Kidney (tissue), 14 donors: ENCODE measurements around the gene CD4. TPM values are rescaled to one million over a fixed set of nuclear protein-coding genes. Genes with fewer than 3 reads are reported as not detected.

ENCODE experiments used
- DNase-seq, 5 donors: peaks; one replicate each; pipeline ENCODE4 v3.0.0-alpha.2; 2013 to 2020
- FAIRE-seq: peaks from 2 replicates; lab custom pipeline; 2012; peaks lifted over from hg19 to GRCh38; lab: Jason Lieb, UNC
- H3K27ac ChIP-seq, 2 donors: one replicate each; pipeline ENCODE4 v1.7.0; 2013; ENCODE audit warnings: low read depth in 2 of 2, low read length in 2 of 2, inconsistent platforms in 1 of 2
- H3K27me3 ChIP-seq: one replicate; pipeline ENCODE4 v1.7.1; 2013; ENCODE audit warnings: low read length, inconsistent platforms; ENCODE audit not compliant: control insufficient read depth, insufficient read depth
- H3K36me3 ChIP-seq, 3 donors: one replicate each; pipeline versions ENCODE4 v1.7.0 to v1.7.1; 2013; ENCODE audit warnings: low read length in 3 of 3, control low read depth in 1 of 3, inconsistent platforms in 1 of 3; ENCODE audit not compliant: insufficient read depth in 3 of 3, control insufficient read depth in 2 of 3
- H3K4me1 ChIP-seq, 3 donors: one replicate each; pipeline versions ENCODE4 v1.7.0 to v1.7.1; 2013; ENCODE audit warnings: low read length in 3 of 3, inconsistent platforms in 1 of 3, low read depth in 1 of 3; ENCODE audit not compliant: control insufficient read depth in 2 of 3, insufficient read depth in 2 of 3
- H3K4me3 ChIP-seq, 3 donors: one replicate each; pipeline versions ENCODE4 v1.7.0 to v1.8.1; 2013; ENCODE audit warnings: low read length in 3 of 3, control low read depth in 1 of 3, inconsistent platforms in 1 of 3
- H3K9ac ChIP-seq, 3 donors: one replicate each; pipeline versions ENCODE4 v1.7.0 to v1.7.1; 2013; ENCODE audit warnings: low read length in 3 of 3, control low read depth in 1 of 3, inconsistent platforms in 1 of 3
- H3K9me3 ChIP-seq, 3 donors: one replicate each; pipeline versions ENCODE4 v1.7.0 to v1.7.1; 2013; ENCODE audit warnings: low read length in 3 of 3, control low read depth in 1 of 3, inconsistent platforms in 1 of 3; ENCODE audit not compliant: control insufficient read depth in 2 of 3, insufficient read depth in 1 of 3
- intact Hi-C: fragments of 100-400 bp; cut with DNase I; formaldehyde crosslinking; loops from one replicate; pipeline ENCODE4 v1.11.1; 2022
- polyA plus RNA-seq: library from polyadenylated mRNA; stranded (reverse); fragments of 350-450 nt; fragmentation: Illumina TruSeq; extraction: RNeasy Lipid Tissue Mini Kit (QIAGEN cat#74804); gene quantifications from one replicate; pipeline ENCODE4 v1.2.3, GENCODE V29; 2014; ENCODE audit warnings: low read depth, low replicate concordance; ENCODE audit not compliant: insufficient read depth
- total RNA-seq: library from RNA; stranded (reverse); fragmentation: NEBNext Ultra II Directional; extraction: Animal tissue kit (Norgen Biotek cat#: 25700); gene quantifications from one replicate; pipeline ENCODE4 v1.2.1, GENCODE V29; 2021
- TF ChIP-seq, protein P1 (sequence below): IDR thresholded peaks from 3 replicates; pipeline ENCODE4 v1.5.1; 2012; ENCODE audit warnings: mild to moderate bottlenecking, moderate library complexity, borderline replicate concordance; ENCODE audit not compliant: insufficient read depth; ENCODE audit errors: extremely low read depth
- donor health status: control.
- donor health status: control.
- donor health status: control.
- donor health status: control.
- donor health status: control.
- donor health status: DM: yes; HTN: yes; CAD: no.
- donor health status: Normal renal cell carcinoma (clear cell type).

CD4 gene
- total and polyA plus RNA-seq, 2 donors from 2014 or later: 12.2 to 38.1 TPM

DNA sequence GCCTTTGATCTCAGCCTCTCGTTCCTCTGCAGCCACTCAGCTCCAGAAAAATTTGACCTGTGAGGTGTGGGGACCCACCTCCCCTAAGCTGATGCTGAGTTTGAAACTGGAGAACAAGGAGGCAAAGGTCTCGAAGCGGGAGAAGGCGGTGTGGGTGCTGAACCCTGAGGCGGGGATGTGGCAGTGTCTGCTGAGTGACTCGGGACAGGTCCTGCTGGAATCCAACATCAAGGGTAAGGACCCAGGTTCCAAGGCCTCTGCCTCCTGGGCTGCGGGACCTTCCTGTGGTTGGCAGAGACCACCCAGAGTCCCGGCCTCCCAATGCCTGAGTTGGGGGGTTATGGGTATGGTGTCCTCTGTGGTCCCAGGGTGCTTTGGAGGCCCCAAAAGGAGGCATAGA is 27.8 kb downstream of the CD4 start:
- intact Hi-C loops: no loop called here
- peak in 1 of 5 donors; percentile 53 for DNase-seq
- H3K4me3 ChIP-seq: no peak overlapping the region
- peaks cover 0 to 2% (median 0%) of the 10 kb centered on the region in 3 donors for H3K9me3 ChIP-seq
- H3K27me3 ChIP-seq: no peaks in the 10 kb centered on the region
- TF ChIP-seq, protein P1, sequence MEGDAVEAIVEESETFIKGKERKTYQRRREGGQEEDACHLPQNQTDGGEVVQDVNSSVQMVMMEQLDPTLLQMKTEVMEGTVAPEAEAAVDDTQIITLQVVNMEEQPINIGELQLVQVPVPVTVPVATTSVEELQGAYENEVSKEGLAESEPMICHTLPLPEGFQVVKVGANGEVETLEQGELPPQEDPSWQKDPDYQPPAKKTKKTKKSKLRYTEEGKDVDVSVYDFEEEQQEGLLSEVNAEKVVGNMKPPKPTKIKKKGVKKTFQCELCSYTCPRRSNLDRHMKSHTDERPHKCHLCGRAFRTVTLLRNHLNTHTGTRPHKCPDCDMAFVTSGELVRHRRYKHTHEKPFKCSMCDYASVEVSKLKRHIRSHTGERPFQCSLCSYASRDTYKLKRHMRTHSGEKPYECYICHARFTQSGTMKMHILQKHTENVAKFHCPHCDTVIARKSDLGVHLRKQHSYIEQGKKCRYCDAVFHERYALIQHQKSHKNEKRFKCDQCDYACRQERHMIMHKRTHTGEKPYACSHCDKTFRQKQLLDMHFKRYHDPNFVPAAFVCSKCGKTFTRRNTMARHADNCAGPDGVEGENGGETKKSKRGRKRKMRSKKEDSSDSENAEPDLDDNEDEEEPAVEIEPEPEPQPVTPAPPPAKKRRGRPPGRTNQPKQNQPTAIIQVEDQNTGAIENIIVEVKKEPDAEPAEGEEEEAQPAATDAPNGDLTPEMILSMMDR: no peak
- H3K27ac ChIP-seq: no peak overlapping the region
- FAIRE-seq: no peak
- H3K9ac ChIP-seq: no peak overlapping the region
- H3K4me1 ChIP-seq: peaks cover 0 to 8% (median 8%) of the 10 kb centered on the region in 3 donors
- H3K36me3 ChIP-seq: peaks cover 0 to 3% (median 0%) of the 10 kb centered on the region in 3 donors

- Histone ChIP-seq H3K4me1 (peaks cover 0 to 12% (median 8%) of the 10 kb centered on the region in 3 donors), H3K4me3 (peak overlapping the region in 1 of 3 donors; percentile 13), H3K9ac (peak overlapping the region in 1 of 3 donors; percentile 4), H3K9me3 (peaks cover 0 to 2% (median 0%) of the 10 kb centered on the region in 3 donors), H3K27ac (no peak overlapping the region), H3K36me3 (peaks cover 0 to 3% (median 0%) of the 10 kb centered on the region in 3 donors), H3K27me3 (no peaks in the 10 kb centered on the region)
- intact Hi-C loops: no loop called here
- no peak for FAIRE-seq
- DNase-seq: no peak
- TF ChIP-seq, protein P1: no peak
Measured at GRCh38 chr12:6817662-6818157, 28.4 kb downstream of the CD4 start.

GRCh38 chr12:6818222-6818621 is 28.9 kb downstream of the CD4 start:
- Histone ChIP-seq H3K4me3 (no peak overlapping the region), H3K27me3 (no peaks in the 10 kb centered on the region), H3K9ac (no peak overlapping the region), H3K9me3 (peaks cover 0 to 2% (median 0%) of the 10 kb centered on the region in 3 donors), H3K4me1 (peaks cover 0 to 12% (median 8%) of the 10 kb centered on the region in 3 donors), H3K36me3 (peaks cover 0 to 3% (median 0%) of the 10 kb centered on the region in 3 donors), H3K27ac (no peak overlapping the region)
- DNase-seq (peak in 4 of 5 donors; percentile 71 to 83 (median 75)), FAIRE-seq (no peak)
- TF ChIP-seq, protein P1: no peak
- intact Hi-C loops: no loop called here

GRCh38 chr12:6818645-6819044 is 29.3 kb downstream of the CD4 start:
- Histone ChIP-seq H3K4me1 (peaks cover 0 to 12% (median 8%) of the 10 kb centered on the region in 3 donors), H3K36me3 (peaks cover 0 to 3% (median 0%) of the 10 kb centered on the region in 3 donors), H3K27ac (no peak overlapping the region), H3K9ac (no peak overlapping the region), H3K27me3 (no peaks in the 10 kb centered on the region), H3K4me3 (no peak overlapping the region), H3K9me3 (peaks cover 0 to 2% (median 0%) of the 10 kb centered on the region in 3 donors)
- intact Hi-C loops: no loop called here
- FAIRE-seq: no peak
- DNase-seq: peak in 2 of 5 donors; percentile 33 to 63
- TF ChIP-seq, protein P1: no peak
